KMS-11 (cell line): Measurements from ENCODE around the gene EVC.

ENCODE experiments used
- H2AFZ ChIP-seq: fragments of 200-600 bp; sonication (generic); 2 replicates; pipeline ENCODE4 v1.6.1; 2016; ENCODE audit warnings: antibody characterized with exemption, mixed run types, low read depth
- H3K27ac ChIP-seq: fragments of 200-600 bp; sonication (generic); 2 replicates; pipeline ENCODE4 v1.6.1; 2016; ENCODE audit warnings: mild to moderate bottlenecking, mixed run types
- H3K27me3 ChIP-seq: fragments of 200-600 bp; sonication (generic); 2 replicates; pipeline ENCODE4 v1.6.1; 2017; ENCODE audit warnings: mild to moderate bottlenecking, low read depth, mixed run types, moderate library complexity; ENCODE audit not compliant: insufficient read depth
- H3K36me3 ChIP-seq: fragments of 200-600 bp; sonication (generic); 2 replicates; pipeline ENCODE4 v1.6.1; 2017; ENCODE audit warnings: mild to moderate bottlenecking, mixed run types; ENCODE audit not compliant: insufficient read depth
- H3K4me1 ChIP-seq: fragments of 200-600 bp; sonication (generic); 2 replicates; pipeline ENCODE4 v1.6.1; 2016; ENCODE audit warnings: mild to moderate bottlenecking, low read depth, mixed run types; ENCODE audit not compliant: poor library complexity, severe bottlenecking
- H3K4me2 ChIP-seq: fragments of 200-600 bp; sonication (generic); 2 replicates; pipeline ENCODE4 v1.7.0; 2016; ENCODE audit warnings: mild to moderate bottlenecking, mixed run types
- H3K4me3 ChIP-seq: fragments of 200-600 bp; sonication (generic); IDR thresholded peaks from 2 replicates; pipeline ENCODE4 v1.6.1; 2017; ENCODE audit warnings: low read depth, low read length, mixed read lengths; ENCODE audit not compliant: insufficient read depth
- H3K79me2 ChIP-seq: fragments of 200-600 bp; sonication (generic); 2 replicates; pipeline ENCODE4 v1.6.1; 2016; ENCODE audit warnings: low read depth, mixed run types; ENCODE audit not compliant: insufficient read depth
- H3K9ac ChIP-seq: fragments of 200-600 bp; sonication (generic); 2 replicates; pipeline ENCODE4 v1.6.1; 2016; ENCODE audit warnings: mild to moderate bottlenecking, mixed run types
- H4K20me1 ChIP-seq: fragments of 200-600 bp; sonication (generic); 2 replicates; pipeline ENCODE4 v1.6.1; 2016; ENCODE audit warnings: mild to moderate bottlenecking, mixed run types; ENCODE audit not compliant: insufficient read depth
- TF ChIP-seq, protein P1 (sequence below): fragments of 200-600 bp; sonication (generic); conservative IDR thresholded peaks from 2 replicates; pipeline ENCODE4 v1.6.1; 2017; ENCODE audit warnings: low read depth, mild to moderate bottlenecking, antibody characterized with exemption, low read length, moderate library complexity, mixed read lengths

EVC gene

DNA sequence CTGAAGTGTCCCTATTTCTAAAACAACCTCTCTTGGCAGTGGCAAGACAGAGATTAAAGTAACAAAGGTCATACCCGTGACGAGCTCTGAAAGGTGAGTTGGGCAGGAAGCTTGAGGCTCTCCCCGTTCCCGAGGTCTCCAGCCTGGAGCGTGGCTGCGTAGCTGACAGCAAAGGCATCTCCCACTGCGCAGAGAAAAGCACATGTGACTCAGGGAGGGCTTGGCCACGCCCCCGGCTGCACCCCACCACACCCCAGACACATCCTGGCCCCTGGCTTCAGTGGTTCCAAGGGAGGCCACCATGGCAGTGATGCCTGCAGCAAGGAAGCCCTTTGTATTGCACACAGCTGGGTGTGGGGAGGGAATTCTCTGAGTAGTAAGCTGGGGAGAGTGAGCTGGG lies 25.7 kb upstream of the EVC start:
- Histone ChIP-seq H3K4me3 (no peak overlapping the region), H3K36me3 (no peaks in the 10 kb centered on the region), H3K4me2 (no peak overlapping the region), H4K20me1 (no peaks in the 10 kb centered on the region), H3K4me1 (peaks cover 5% of the 10 kb centered on the region), H3K9ac (no peak overlapping the region), H3K27me3 (no peaks in the 10 kb centered on the region), H2AFZ (no peak overlapping the region), H3K79me2 (no peaks in the 10 kb centered on the region), H3K27ac (no peak overlapping the region)
- TF ChIP-seq, protein P1, sequence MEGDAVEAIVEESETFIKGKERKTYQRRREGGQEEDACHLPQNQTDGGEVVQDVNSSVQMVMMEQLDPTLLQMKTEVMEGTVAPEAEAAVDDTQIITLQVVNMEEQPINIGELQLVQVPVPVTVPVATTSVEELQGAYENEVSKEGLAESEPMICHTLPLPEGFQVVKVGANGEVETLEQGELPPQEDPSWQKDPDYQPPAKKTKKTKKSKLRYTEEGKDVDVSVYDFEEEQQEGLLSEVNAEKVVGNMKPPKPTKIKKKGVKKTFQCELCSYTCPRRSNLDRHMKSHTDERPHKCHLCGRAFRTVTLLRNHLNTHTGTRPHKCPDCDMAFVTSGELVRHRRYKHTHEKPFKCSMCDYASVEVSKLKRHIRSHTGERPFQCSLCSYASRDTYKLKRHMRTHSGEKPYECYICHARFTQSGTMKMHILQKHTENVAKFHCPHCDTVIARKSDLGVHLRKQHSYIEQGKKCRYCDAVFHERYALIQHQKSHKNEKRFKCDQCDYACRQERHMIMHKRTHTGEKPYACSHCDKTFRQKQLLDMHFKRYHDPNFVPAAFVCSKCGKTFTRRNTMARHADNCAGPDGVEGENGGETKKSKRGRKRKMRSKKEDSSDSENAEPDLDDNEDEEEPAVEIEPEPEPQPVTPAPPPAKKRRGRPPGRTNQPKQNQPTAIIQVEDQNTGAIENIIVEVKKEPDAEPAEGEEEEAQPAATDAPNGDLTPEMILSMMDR: no peak

DNA sequence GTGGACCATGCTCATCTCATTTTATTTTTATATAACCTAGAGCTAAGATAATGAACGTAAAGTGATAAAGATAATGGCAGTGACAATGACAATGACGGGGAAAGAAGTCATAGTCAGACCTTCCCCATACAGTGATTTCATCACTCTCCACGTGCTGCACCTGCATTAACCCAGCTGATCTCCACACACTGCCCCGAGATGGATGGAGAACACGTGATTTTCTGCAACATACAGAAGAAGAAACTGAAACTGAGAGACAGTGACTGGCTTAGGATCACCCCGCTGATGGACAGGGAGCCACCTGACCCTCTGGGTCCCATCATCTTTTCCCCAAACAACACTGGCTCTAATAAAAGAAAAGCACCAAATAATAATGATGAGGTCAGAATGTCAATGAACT lies 24.7 kb upstream of the EVC start:
- Histone ChIP-seq H3K4me1 (peaks cover 5% of the 10 kb centered on the region), H3K27ac (no peak overlapping the region), H3K4me2 (no peak overlapping the region), H2AFZ (no peak overlapping the region), H3K4me3 (no peak overlapping the region), H3K36me3 (no peaks in the 10 kb centered on the region), H3K27me3 (no peaks in the 10 kb centered on the region), H4K20me1 (no peaks in the 10 kb centered on the region), H3K79me2 (no peaks in the 10 kb centered on the region), H3K9ac (no peak overlapping the region)
- TF ChIP-seq, protein P1: no peak

DNA sequence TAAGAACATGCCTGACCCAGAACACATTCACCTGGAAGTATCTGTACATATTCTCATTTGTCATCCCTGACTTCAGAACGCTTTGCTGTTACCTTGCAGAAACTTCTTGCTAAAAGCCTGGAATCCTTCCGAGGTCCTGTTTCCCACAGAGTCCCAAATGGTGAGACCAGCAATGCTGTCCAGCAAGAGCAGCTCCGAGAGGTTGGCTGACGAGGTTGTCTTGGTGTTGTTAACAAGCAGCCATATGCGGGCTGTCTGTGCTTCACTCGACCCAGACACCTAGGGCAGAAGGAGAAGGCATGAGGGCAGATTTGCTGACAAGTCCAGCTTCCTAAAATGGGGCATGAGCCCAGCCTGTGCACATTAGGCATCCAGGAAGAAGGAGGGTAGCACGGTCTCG lies 21.9 kb upstream of the EVC start:
- H3K4me2 ChIP-seq: no peak overlapping the region
- no peak overlapping the region for H2AFZ ChIP-seq
- no peaks in the 10 kb centered on the region for H4K20me1 ChIP-seq
- no peaks in the 10 kb centered on the region for H3K79me2 ChIP-seq
- H3K4me1 ChIP-seq: peaks cover 5% of the 10 kb centered on the region
- no peak overlapping the region for H3K4me3 ChIP-seq
- H3K27me3 ChIP-seq: no peaks in the 10 kb centered on the region
- H3K9ac ChIP-seq: no peak overlapping the region
- TF ChIP-seq, protein P1: no peak
- H3K36me3 ChIP-seq: no peaks in the 10 kb centered on the region
- H3K27ac ChIP-seq: no peak overlapping the region

DNA sequence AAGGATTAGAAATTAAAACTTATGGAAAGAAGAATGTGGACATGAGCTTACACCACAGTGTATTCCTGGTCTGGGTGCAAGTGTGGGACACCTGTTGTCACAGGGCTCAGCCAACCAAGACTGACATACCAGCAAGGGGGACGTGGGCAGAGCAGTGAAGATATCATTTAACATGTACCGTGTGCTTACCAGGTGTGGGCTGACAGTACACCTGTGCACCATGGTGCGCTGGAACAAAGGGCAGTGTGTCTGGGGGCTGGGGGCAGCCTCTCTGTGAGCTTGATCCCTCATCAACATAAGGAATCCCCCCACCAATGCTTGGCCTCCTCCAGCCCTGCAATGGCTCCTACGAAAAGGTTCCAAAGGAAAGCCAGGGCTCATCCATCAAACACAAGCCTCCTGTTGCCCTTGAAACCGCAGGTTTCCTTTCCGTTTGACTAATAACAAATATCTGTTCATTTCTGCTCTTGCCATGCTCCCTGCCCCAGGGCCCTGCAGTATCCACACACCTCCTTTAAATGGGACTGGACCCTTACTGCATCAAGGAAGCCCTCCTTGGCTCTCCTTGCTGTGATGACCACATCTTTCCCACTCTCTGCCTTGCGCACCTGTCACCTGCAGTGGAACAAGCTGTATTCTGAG lies 19.4 kb upstream of the EVC start:
- no peak overlapping the region for H3K9ac ChIP-seq
- no peak overlapping the region for H3K4me2 ChIP-seq
- no peak overlapping the region for H3K4me3 ChIP-seq
- no peaks in the 10 kb centered on the region for H3K27me3 ChIP-seq
- TF ChIP-seq, protein P1: no peak
- no peak overlapping the region for H3K27ac ChIP-seq
- H3K36me3 ChIP-seq: no peaks in the 10 kb centered on the region
- H3K79me2 ChIP-seq: no peaks in the 10 kb centered on the region
- no peak overlapping the region for H2AFZ ChIP-seq
- H4K20me1 ChIP-seq: no peaks in the 10 kb centered on the region
- peaks cover 11% of the 10 kb centered on the region for H3K4me1 ChIP-seq
